MM.1S (cell line): ENCODE measurements around the gene TEX101.

ENCODE experiments used
- EZH2 ChIP-seq: fragments of 300-600 bp; sonication (generic); optimal IDR thresholded peaks from 2 replicates; pipeline ENCODE3; 2017; ENCODE audit warnings: low read depth, mild to moderate bottlenecking, antibody characterized with exemption, low read length, mixed read lengths
- EZH2phosphoT487 ChIP-seq: fragments of 300-600 bp; sonication (generic); IDR thresholded peaks from 2 replicates; pipeline ENCODE4 v1.6.1; 2018; ENCODE audit warnings: antibody characterized with exemption, low read length
- TF ChIP-seq, protein P1 (sequence below): fragments of 300-600 bp; sonication (generic); IDR thresholded peaks from 2 replicates; pipeline ENCODE4 v1.5.1; 2016; ENCODE audit warnings: antibody characterized with exemption, low read length, mixed read lengths

DNA sequence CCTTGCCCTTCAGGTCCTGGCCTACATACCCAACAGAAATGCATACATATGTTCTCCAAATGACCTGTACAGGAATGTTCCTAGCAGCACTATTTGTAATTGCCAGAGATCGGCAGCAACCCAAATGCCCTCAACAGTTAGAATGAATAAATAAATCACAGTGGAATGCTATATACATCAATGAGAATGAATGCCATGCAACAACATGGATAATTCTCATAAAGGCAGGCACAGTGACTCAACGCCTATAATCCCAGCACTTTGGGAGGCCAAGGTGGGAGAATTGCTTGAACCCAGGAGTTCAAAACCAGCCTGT is 18.6 kb downstream of the TEX101 start:
- no peak for TF ChIP-seq EZH2phosphoT487
- TF ChIP-seq, protein P1, sequence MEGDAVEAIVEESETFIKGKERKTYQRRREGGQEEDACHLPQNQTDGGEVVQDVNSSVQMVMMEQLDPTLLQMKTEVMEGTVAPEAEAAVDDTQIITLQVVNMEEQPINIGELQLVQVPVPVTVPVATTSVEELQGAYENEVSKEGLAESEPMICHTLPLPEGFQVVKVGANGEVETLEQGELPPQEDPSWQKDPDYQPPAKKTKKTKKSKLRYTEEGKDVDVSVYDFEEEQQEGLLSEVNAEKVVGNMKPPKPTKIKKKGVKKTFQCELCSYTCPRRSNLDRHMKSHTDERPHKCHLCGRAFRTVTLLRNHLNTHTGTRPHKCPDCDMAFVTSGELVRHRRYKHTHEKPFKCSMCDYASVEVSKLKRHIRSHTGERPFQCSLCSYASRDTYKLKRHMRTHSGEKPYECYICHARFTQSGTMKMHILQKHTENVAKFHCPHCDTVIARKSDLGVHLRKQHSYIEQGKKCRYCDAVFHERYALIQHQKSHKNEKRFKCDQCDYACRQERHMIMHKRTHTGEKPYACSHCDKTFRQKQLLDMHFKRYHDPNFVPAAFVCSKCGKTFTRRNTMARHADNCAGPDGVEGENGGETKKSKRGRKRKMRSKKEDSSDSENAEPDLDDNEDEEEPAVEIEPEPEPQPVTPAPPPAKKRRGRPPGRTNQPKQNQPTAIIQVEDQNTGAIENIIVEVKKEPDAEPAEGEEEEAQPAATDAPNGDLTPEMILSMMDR: no peak
- TF ChIP-seq EZH2: no peak
